Fibroblast of skin of scalp (primary cell): Measurements from ENCODE around the gene LYST. TPM values are rescaled to one million over a fixed set of nuclear protein-coding genes. Genes with fewer than 3 reads are reported as not detected.
"Not testable (repeated sequence)": the region's sequence is repeated elsewhere in the genome, so short reads cannot be mapped to it uniquely, and the experiment has no call there.

ENCODE experiments used
- DNase-seq: peaks from one replicate; pipeline ENCODE4 v3.0.0-alpha.2; 2013
- polyA plus RNA-seq, 2 experiments: library from polyadenylated mRNA; unstranded; fragments of 120-200 nt; gene quantifications; one replicate each; pipeline ENCODE4 v1.2.1, GENCODE V29; 2013; ENCODE audit not compliant: insufficient read length in 2 of 2

LYST gene, protein sequence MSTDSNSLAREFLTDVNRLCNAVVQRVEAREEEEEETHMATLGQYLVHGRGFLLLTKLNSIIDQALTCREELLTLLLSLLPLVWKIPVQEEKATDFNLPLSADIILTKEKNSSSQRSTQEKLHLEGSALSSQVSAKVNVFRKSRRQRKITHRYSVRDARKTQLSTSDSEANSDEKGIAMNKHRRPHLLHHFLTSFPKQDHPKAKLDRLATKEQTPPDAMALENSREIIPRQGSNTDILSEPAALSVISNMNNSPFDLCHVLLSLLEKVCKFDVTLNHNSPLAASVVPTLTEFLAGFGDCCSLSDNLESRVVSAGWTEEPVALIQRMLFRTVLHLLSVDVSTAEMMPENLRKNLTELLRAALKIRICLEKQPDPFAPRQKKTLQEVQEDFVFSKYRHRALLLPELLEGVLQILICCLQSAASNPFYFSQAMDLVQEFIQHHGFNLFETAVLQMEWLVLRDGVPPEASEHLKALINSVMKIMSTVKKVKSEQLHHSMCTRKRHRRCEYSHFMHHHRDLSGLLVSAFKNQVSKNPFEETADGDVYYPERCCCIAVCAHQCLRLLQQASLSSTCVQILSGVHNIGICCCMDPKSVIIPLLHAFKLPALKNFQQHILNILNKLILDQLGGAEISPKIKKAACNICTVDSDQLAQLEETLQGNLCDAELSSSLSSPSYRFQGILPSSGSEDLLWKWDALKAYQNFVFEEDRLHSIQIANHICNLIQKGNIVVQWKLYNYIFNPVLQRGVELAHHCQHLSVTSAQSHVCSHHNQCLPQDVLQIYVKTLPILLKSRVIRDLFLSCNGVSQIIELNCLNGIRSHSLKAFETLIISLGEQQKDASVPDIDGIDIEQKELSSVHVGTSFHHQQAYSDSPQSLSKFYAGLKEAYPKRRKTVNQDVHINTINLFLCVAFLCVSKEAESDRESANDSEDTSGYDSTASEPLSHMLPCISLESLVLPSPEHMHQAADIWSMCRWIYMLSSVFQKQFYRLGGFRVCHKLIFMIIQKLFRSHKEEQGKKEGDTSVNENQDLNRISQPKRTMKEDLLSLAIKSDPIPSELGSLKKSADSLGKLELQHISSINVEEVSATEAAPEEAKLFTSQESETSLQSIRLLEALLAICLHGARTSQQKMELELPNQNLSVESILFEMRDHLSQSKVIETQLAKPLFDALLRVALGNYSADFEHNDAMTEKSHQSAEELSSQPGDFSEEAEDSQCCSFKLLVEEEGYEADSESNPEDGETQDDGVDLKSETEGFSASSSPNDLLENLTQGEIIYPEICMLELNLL (N-terminal part only)
- polyA plus RNA-seq (2013, experiment 1 of 2; ENCODE audit: insufficient read length), result 4.5 TPM
- polyA plus RNA-seq (2013, experiment 2 of 2; ENCODE audit: insufficient read length), result 4.9 TPM

DNA sequence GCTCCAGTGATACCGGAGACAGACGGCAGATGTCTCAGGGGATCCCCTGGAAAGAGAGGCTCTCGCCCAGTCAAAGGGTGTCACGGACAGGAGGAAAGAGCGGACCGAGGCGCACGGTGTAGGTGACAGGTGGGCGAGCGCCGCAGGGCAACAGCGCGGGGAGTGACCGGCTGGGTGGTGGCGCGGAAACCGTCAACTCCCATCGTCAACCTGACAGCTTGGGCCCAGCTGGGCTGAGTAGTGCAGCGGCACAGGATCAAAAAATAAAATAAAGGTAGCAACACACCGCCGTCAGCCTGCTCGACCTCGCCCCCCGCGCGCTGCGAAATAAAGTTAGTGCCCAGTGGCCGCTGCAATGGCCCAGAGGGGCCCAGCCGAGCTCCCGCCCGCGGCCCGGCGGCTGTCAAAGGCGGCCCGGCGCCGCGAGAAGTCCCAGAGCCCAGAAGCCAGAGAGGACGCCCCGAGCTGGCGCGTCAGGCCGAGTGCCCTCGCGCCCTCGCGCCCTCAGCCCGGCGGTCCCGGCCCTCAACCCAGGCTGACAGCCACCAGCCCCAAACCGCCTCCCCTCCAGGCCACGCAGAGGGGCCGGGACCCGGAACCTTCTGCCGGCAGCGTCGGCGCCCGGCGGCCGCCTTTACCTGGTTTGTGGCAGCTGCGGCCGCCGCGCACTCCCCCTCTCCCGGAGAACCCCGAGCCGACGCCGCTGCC, at the start of gene LYST:
TSS of gene LYST (minus strand) at position 702 of the 708 bp plus-strand sequence. CDS start 36,489 bp downstream, outside the sequence.
- peak; percentile 47 for DNase-seq

DNA sequence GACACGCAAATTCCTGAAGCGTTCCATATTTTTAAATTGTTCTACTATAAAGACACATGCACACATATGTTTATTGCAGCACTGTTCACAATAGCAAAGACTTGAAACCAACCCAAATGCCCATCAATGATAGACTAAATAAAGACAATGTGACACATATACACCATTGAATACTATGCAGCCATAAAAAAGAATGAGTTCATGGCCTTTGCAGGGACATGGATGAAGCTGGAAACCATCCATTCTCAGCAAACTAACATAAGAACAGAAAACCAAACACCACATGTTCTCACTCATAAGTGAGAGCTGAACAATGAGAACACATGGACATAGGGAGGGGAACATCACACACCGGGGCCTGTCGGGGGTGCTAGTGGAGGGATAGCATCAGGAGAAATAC, 48.8 kb upstream of the LYST start:
- not testable (repeated sequence) for DNase-seq

DNA sequence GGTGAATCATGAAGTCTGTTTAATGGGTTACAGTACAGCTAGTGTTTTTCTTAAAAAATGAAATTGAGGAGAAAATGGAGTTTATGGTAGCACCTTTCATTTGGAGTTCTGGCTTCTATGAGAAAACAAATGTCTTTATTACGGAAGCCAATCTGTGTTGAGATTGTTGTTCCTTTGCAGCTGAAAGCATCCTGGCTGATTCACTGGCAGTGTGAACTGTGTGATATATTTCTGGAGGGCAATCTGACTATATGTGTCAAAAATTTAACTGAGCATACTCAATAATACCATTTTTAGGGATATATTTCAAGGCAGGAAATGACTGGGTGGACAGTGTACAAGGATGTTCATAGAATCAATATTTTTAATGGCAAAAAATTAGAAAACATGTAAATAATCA, 46.6 kb upstream of the LYST start:
- peak; percentile 72 for DNase-seq

DNA sequence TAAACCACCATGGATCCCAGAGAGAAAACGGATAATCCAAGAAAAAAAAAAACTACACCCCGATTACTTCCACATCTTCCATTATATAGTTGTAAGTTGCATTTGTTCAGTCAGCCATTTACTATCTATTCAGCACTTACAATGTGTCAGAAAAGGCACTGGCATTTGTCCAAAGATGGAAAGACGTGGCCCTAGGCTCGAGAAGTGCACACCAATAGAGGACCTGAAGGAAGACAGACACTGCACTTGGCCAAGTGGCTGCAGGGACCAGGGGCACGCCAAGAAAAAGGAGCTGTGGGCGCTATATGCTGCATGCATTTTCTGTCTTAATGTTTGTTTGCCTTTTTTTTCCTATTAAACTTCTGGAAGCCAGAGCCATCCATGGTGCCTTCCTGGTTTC, 45.2 kb upstream of the LYST start:
- DNase-seq, result no peak

DNA sequence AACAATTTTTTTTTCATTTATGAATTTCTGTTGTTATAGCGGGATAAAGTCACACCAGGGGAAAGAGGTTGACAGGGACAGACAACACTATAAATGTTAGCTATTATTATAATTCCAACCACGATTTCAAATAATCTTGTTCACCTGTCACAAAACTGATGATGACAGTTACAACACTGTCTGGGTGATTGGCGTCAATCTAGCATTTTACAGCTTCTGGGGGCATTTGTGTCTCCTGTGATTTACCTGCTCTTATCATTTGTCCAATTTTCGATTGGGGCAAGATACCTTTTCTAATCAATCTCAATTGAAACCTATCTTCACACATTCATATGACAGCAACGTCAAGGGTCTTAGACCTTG, 44.6 kb upstream of the LYST start:
- no peak for DNase-seq

DNA sequence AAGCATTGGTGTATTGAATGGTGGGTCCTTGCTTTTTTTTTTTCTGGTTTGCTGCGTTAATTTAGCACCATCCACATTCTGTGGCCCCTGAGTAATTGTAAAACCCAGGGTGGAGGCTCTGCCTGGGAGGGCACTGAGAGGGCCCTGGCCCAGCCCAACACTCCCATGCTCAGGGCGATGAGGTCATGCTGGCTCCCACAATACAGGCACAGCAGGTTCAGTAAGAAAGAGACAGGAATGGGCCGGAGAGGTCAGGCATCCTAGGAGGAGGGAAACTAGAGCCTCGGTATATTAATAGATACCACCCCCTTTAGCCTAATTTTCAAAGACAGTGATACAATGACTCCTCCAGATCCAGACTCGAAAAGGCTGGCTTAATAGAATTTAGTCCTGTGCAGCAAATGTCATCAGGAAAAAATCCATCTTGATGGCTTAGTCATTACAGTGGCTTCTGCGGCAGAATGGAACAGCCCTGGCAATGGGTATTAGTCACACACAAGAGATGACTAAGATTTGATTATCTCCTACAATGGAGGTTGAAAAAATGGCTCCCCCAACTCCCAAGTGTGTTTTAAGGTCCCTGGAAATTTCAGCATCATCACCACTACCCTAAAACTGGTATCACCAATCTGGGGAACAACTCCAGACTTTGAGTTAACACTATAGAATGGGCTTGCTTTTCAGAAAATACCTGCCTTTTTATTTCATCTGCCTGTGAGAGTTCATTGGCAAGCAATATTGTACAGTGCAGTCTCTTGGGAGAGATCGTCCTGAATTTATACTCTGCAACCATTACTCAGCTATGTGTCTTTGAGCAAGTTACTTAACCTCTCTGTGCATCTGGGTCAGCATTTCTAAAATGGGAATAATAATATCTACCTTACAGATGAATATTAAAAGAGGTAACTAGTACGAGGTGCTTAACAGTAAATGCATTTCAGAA, 43.9 kb upstream of the LYST start:
- DNase-seq, result peak; percentile 98

DNA sequence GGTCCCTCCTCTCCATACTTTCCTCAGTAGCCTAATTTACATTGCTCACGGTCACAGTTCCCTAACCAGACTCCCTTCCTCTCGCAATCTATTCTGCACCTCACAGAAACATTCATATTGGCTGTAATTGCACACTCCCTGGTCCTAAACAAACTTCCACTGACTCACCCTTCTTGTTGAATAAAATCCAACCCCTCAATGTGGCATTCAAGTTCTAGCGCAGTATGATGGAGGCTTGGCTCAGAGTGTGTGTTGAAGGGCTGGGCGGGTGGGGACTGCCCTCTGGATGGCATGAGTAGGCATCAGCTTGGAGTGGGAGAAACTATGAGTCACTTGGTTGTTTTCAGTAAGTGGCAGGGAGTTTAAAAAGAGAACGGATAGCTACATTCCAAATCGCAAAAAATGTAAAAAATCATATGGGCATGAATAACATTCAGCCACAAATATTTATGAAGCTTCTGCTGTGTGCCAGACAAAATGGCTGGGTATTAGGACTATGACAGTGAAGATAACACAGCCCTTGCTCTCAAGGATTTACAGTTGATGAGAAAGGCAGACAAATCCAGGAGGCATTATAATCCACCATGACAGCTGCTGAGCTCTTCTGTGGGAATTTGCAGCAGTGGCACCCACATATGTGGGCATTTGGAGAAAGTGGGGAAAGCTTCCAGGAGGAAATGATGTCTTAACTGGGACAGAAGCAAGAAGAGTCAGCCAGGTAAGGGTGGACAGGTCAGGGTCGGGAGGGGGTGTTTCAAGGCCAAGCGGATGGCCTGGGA, 42.2 kb upstream of the LYST start:
- peak; percentile 90 for DNase-seq

DNA sequence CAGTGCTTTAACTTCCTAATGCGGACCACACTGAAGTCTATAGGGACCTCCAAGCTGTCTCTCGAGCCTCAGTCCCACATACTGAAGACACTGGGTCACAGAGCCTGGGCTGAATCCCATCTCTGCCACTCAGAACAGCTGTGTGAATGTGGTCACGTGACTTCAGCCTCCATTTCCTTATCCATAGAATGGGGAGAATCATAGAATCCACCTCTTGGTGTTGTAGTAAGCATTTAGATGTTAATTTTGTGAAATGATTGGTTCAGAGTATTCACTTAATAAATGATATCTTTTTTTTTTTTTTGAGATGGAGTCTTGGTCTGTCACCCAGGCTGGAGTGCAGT, 41.2 kb upstream of the LYST start:
- no peak for DNase-seq

DNA sequence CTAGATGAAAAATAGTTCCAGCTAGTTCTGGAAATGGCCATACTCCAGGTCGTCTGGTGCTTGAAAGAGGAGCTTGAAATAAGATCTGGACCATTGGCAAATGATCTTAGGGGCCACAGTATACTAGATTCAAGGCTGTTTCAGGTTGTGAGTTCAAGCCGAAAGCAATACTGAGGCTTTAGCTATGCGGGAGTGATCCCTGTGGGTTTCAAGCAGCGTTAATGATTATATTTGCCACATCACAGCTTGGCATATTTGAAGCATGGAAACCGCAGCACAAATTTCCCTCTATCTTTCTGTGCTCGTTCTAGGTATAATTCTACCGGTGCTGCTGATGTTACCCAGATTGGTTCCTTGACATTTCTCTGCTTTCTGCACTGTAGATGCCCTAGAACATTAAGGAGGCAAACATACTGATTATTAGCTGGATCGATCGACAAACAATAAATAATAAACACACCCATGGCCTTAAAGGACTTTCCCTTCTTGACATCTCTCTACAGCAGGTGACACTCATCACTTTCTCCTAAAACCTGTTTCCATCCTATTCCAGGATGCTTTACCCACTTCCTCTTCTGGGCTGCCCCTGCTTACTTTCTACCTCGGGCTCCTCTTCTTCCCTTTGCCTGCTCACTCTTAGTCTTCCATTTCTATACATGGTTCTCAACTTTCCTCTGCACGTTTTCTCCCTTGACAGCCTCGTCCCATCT, 40.6 kb upstream of the LYST start:
- DNase-seq, result no peak

DNA sequence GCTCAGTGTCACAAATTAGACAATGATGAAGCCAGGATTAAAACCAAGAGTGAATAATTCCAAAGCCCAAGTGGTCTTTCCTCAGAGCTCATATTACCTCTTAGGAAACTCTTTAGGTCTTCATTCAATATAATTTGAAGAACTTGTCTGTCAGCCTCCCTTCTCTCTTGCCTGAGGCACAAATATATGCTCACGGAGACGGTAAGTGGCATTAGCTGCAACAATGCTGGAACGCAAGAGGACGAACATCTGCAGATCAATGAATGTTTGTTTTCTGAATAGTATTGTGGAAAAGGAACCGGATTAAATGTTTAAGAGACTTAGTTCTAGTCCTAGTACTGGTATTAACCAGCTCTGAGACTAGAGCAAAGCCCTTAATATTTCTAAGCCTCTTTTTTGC, 39.7 kb upstream of the LYST start:
- DNase-seq, result no peak

DNA sequence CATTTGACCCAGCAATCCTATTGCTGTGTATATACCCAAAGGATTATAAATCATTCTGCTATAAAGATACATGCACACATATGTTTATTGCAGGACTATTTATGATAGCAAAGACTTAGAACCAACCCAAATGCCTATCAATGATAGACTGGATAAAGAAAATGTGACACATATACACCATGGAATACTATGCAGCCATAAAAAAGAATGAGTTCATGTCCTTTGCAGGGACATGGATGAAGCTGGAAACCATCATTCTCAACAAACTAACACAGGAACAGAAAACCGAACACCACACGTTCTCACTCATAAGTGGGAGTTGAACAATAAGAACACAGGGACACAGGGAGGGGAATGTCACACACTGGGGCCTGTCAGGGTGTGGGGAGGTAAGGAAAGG, 37.1 kb upstream of the LYST start:
- DNase-seq, result not testable (repeated sequence)

DNA sequence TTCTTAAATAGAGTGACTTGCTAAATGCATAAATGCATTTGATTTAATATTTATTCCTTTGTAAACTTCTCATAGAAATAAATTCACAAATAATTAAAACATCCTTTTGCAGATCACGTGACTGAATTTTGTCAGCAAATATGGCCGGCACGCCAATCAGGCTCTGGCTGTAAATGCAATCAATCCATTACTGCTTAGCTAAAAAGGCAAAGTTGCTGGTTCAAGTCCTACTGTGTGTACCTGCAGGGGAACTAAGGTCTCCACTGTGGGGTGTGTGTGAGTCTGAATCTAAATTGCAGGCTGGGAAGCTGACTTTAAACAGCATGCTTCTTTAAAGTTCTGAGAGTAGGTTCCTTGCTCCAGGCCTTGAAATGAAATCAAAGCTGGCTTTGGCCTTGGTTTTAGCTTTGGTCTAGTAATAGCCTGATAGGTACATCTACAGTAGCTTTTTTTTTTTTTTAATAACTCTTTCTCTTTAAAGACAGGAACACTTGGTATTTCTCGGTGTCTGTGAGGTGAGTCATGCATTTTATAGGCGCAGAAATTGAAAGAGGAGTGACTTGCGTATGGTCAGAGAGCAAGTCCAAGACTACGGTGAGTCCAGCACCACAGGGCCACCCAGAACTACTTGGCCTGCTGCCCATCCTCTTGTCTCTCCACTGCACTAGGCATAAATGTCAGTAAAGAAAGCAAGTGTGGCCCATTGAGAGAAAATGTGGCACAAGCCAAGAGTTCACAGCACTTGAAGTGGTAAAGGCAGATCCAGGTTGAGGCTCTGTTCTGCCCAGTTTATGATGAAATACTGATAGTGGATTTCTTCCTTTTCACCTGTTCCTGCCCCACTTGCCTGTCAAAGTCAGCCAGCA, 36.2 kb upstream of the LYST start:
- peak; percentile 68 for DNase-seq

DNA sequence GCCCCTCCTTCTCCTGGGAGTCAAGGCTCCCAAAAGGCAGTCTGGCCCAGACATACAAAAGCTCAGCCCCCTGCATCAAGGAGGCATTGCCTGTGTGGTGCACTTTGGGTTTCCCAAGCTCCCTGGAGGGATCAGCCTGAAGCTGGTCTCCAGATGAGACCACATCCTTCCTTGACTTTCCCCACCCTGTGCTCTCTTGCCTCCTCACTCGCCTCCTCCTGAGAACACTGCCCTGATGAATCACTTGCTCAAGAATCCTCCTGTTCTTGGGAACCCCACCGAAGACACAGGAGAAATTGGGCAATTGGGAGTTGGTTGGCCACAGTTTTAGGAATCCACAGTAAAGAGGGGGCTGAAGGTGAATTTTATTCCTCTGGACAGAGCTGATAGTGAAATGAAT, 34.8 kb upstream of the LYST start:
- peak; percentile 77 for DNase-seq

DNA sequence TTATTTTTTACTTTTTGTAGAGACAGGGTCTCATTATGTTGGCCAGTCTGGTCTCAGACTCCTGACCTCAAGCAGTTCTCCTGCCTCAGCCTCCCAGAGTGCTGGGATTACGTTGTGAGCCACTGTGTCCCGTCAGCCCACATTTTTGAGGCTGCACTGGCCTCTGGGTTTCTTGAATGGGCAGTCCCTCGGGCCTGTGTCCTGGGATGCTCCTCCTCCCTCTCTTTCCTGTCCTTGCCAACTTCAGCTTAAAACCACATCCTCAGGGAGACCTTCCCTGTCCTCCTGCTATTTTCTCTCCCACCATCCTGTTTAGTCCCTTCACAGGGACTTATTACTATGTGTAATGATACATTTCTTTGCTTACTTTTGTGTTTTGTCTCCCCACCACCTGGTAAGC, 31.4 kb upstream of the LYST start:
- peak; percentile 55 for DNase-seq

DNA sequence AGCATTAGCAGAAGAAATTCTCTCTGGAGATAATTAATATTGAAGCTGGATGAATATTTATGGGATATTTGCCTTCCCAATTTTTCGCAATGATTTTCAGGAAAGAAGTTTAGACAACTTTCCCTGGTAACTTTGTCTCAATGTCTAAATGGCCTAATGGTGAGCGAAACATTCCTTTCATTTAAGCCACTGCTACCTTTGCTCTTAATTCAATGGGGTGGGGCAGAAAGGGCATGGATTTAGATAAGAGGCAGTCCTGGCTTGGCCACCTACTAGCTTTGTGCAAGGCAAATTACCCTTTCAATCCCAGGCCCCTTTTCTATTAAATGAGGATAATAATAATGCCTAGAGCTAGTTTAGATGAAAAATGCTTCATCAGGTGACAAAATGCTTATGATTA, 27.1 kb upstream of the LYST start:
- no peak for DNase-seq

DNA sequence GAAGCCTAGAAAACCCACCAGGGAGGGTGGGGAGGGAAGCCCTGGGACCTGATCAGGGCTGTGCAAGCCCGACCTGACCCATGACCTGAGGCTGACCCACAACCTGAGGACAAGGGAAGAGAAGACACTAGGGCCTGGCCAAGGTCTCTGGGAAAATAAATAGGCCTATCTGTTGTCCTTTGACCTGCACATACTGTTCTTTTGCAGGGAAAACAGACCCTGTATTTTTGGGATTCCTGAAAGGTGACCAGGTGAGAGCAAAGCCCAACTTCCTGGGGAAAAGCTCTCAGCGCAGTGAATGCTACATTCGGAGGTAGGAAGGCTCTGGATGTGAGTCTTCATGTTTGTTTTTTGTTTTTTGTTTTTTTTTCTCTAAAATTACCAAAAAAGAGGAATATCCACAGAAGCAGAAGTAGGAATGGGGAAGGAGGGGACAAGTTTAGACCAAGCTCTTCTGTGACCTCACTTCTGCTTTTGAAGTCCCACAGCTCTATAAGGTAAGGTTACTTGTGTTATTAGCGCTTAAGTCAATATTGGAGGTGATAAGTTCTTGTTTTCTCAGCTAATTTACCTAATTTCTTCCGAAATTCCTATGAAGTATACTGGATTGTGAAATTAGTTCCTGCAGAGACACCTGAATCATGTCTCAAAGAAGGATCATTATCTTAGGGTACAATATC, 26.2 kb upstream of the LYST start:
- no peak for DNase-seq

DNA sequence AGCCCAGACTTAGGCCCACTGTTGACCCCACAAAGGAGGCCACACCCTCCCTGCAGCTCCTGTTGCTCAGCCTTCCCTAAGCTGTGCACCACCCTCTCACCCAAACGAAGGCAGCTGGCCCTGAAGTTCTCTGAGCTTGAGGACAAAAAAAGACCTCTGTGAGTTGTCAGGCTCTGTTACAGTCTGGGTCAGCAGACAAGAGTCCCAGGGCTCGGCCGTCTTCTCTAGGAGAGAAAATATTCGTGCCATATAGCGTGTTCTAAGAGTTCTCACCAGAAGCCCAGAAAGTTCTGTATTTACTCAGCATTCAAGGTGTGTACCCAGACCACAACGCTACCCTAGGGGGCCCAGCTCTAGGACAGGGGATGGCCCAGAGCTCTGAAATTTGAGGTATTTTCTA, 25.5 kb upstream of the LYST start:
- no peak for DNase-seq

DNA sequence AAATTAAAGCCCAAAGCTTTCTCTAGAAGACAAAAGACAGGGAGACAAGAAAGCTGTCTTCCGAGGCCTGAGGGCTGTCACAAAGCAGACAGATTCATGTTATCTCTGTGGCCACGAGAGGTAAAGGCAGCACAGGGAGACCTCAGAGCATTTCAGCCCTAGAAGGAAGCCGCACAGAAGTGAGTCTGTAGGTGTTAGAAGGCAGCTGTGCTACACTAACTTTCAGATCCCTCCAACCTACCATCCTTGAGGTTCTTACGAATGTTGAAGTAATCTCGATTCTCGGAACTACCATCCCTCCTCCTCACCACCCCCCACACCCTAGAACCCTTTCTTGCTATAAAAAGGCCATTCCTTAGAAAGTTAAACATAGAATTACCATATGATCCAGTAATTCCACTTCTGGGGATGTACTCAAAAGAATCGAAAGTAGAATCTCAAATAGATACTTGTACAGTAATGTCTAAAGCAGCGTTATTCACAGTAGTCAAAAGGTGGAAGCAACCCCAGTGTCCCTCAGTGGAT, 21.5 kb upstream of the LYST start:
- no peak for DNase-seq
